HG03280 (cell line): ENCODE measurements around the gene PLEKHG4B.
A peak's percentile ranks its signal among the peaks of the same experiment; 100 is the strongest.
"Not testable (repeated sequence)": the region's sequence is repeated elsewhere in the genome, so short reads cannot be mapped to it uniquely, and the experiment has no call there.

ENCODE experiments used
- ATAC-seq: cut with Tn5 transposase; IDR thresholded peaks from one replicate; pipeline ENCODE4 v1.9.1; 2021; ENCODE audit warnings: mild to moderate bottlenecking, moderate library complexity; ENCODE audit not compliant: unreplicated experiment

PLEKHG4B gene

GRCh38 chr5:218457-219291 lies 126.7 kb downstream of the PLEKHG4B start:
- peak; percentile 19 for ATAC-seq

GRCh38 chr5:219460-219863 lies 127.5 kb downstream of the PLEKHG4B start:
- ATAC-seq, result no peak

- ATAC-seq, result no peak
Observed at GRCh38 chr5:219991-220390, 128.0 kb downstream of the PLEKHG4B start.

DNA sequence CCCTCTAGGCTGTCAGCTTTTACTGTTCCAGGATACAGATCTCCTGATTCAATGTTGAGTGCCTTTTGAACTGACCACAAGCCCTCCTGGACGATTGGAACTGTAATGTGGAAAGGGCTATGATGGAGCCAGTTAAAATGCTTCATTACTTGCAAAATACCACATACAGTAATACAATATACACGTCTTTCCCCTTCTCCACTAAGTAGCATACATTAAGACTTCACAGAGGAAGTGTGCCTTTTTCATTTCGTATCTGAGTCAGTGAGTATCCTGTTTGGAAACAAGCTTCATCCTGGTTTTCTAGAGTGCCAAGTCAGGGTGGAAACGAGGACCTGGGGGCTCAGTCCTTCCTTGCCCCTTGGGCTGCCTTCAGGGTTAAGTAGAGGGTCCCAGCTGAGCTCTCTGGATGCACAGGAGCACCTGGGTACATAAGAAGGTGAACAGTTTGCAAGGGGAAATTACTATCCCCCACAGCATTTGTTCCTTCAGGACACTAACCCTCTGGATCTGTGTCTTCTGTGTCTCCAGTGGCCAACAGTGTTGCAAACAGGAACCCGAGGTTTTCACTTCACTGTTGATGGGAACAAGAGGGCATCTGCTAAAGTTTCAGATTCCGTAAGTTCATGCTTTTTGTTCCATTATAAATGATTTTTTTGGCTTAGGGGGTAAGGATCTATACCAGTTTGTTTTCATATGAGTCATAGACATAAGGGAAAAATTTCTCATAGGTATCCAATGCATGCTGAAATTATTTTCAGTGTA lies 131.2 kb downstream of the PLEKHG4B start:
- ATAC-seq, result not testable (repeated sequence)

- ATAC-seq, result no peak
Observed at GRCh38 chr5:223791-224190, 131.8 kb downstream of the PLEKHG4B start.

DNA sequence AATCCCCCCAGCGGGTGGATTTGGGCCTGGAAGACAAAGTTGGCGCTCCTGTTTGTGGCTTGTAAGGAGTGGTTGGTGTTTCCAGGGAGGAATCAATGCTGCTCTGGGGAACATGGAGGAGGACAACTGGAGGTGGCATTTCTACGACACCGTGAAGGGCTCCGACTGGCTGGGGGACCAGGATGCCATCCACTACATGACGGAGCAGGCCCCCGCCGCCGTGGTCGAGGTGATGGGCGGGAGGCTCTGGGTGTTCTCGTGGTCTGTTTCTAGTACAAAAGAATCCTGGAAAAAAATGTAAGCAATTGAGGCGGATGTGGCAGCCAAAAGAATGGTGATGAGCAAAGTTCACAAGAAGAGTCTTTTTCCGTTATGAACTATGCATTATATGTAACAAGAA lies 133.4 kb downstream of the PLEKHG4B start:
- no peak for ATAC-seq

GRCh38 chr5:227375-227774 lies 135.4 kb downstream of the PLEKHG4B start:
- not testable (repeated sequence) for ATAC-seq

DNA sequence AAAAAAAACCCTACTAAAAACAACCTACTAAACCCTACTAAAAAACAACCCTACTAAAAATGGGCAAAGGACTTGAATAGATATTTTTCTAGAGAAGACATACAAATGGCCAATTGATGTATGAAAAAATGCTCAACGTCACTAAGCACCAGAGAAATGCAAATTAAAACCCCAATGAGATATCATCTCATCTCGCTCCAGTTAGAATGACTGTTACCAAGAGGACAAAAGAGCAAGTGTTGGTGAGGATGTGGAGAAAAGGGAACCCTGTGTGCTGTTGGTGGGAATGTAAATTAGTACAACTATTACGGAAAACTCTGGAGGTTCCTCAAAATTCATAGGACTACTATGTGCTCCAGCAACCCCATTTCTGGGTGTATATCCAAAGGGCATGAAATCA lies 136.9 kb downstream of the PLEKHG4B start:
- no peak for ATAC-seq

DNA sequence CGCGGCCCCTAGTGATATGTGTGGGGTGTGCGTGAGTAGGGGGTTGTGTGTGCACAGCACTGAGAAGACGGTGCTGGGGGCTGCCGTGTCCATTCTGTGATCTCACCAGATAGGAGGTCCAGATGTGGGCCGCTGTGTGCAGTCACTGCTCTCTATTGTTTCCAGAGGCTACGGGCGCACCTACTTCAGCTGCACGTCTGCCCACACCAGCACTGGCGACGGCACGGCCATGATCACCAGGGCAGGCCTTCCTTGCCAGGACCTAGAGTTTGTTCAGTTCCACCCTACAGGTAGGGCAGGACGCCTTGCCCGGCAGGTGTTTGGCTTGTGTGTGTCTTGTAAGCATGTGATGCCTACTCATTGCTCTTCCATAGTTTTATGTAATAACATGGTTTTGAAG lies 138.7 kb downstream of the PLEKHG4B start:
- no peak for ATAC-seq

- ATAC-seq, result no peak
Observed at GRCh38 chr5:231661-232060, 139.7 kb downstream of the PLEKHG4B start.

GRCh38 chr5:233426-233825 lies 141.5 kb downstream of the PLEKHG4B start:
- ATAC-seq, result not testable (repeated sequence)

DNA sequence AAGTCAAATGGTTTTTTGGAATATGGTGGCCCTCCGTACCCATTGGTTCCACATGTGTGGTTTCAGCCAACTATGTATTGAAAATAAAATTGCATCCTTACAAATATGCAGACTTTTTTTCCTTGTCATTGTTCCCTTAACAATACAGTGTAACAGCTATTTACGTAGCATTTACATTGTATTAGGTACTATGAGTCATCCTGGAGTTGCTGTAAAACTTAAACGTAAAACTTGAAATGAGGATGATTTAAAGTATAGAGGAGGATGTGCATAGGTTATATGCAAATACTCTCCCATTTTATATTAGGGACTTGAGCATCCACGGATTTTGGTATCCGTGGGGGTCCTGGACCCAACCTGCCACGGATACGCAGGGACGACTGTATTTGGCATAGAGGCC lies 142.5 kb downstream of the PLEKHG4B start:
- no peak for ATAC-seq

- ATAC-seq, result not testable (repeated sequence)
Observed at GRCh38 chr5:235527-235926, 143.6 kb downstream of the PLEKHG4B start.

GRCh38 chr5:237931-238330 lies 146.0 kb downstream of the PLEKHG4B start:
- not testable (repeated sequence) for ATAC-seq
